CD14-positive monocyte (primary cell): ENCODE measurements around the gene RHOH. TPM values are rescaled to one million over a fixed set of nuclear protein-coding genes. Genes with fewer than 3 reads are reported as not detected.
A peak's percentile ranks its signal among the peaks of the same experiment; 100 is the strongest.

ENCODE experiments used
- DNase-seq, 3 donors: peaks; one replicate each; pipeline ENCODE4 v3.0.0-alpha.2; 2011 to 2022
- H2AFZ ChIP-seq: 2 replicates; pipeline ENCODE4 v1.6.0; 2012; ENCODE audit warnings: mild to moderate bottlenecking, low read depth, low read length, inconsistent platforms; ENCODE audit not compliant: insufficient read depth, poor library complexity, severe bottlenecking
- H3K27ac ChIP-seq, 2 donors: 1 replicate in 1 of 2; 2 replicates in 1 of 2; pipeline ENCODE4 v1.5.1; 2012 to 2013; ENCODE audit warnings: low read length in 2 of 2, control low read depth in 1 of 2, inconsistent platforms in 1 of 2, low read depth in 1 of 2, mild to moderate bottlenecking in 1 of 2
- H3K27me3 ChIP-seq, 2 donors: one replicate each; pipeline versions ENCODE4 v1.6.0 to v1.6.1; 2011 to 2013; ENCODE audit warnings: low read length in 2 of 2; ENCODE audit not compliant: control insufficient read depth in 2 of 2, insufficient read depth in 2 of 2
- H3K36me3 ChIP-seq, 2 donors: replicated peaks in 1 of 2; 1 replicate in 1 of 2; 2 replicates in 1 of 2; pipeline versions ENCODE4 v1.5.1 to v1.6.1; 2012 to 2013; ENCODE audit warnings: low read length in 2 of 2, control low read depth in 1 of 2, inconsistent platforms in 1 of 2, mild to moderate bottlenecking in 1 of 2; ENCODE audit not compliant: insufficient read depth in 2 of 2, control insufficient read depth in 1 of 2
- H3K4me1 ChIP-seq, 2 donors: 1 replicate in 1 of 2; 2 replicates in 1 of 2; pipeline versions ENCODE4 v1.5.1 to v1.6.1; 2012 to 2013; ENCODE audit warnings: low read length in 2 of 2, control low read depth in 1 of 2, inconsistent platforms in 1 of 2, mild to moderate bottlenecking in 1 of 2, moderate library complexity in 1 of 2; ENCODE audit not compliant: insufficient read depth in 2 of 2, control insufficient read depth in 1 of 2
- H3K4me2 ChIP-seq: replicated peaks from 2 replicates; pipeline ENCODE3; 2012; ENCODE audit warnings: low read length, moderate library complexity, mild to moderate bottlenecking; ENCODE audit not compliant: poor library complexity, severe bottlenecking; ENCODE audit errors: extremely low read depth
- H3K4me3 ChIP-seq, 3 experiments: fragments of 200-600 bp in 1 of 3; sonication (generic) in 1 of 3; replicated peaks in 1 of 3; 1 replicate in 2 of 3; 2 replicates in 1 of 3; pipeline ENCODE4 v1.5.1; 2011 to 2013; ENCODE audit warnings: low read length in 3 of 3, mild to moderate bottlenecking in 3 of 3, control low read depth in 2 of 3, low read depth in 2 of 3, inconsistent platforms in 1 of 3, moderate library complexity in 1 of 3
- H3K79me2 ChIP-seq: 2 replicates; pipeline ENCODE4 v1.6.0; 2012; ENCODE audit warnings: mild to moderate bottlenecking, control low read depth, inconsistent platforms, low read length, moderate library complexity; ENCODE audit not compliant: insufficient read depth
- H3K9ac ChIP-seq: 2 replicates; pipeline ENCODE4 v1.6.0; 2017; ENCODE audit warnings: low read length, mild to moderate bottlenecking; ENCODE audit not compliant: insufficient read depth, poor library complexity, severe bottlenecking
- H3K9me3 ChIP-seq, 2 donors: replicated peaks in 1 of 2; 1 replicate in 1 of 2; 2 replicates in 1 of 2; pipeline versions ENCODE4 v1.5.1 to v1.6.1; 2012 to 2013; ENCODE audit warnings: low read length in 2 of 2, control low read depth in 1 of 2; ENCODE audit not compliant: control insufficient read depth in 1 of 2, insufficient read depth in 1 of 2
- H4K20me1 ChIP-seq: 2 replicates; pipeline ENCODE4 v1.6.0; 2012; ENCODE audit warnings: mild to moderate bottlenecking, low read length, control low read depth, moderate library complexity; ENCODE audit not compliant: insufficient read depth
- H3K27ac Mint-ChIP-seq, 7 donors: one replicate each; pipeline ENCODE4 v1.8.0; 2020; ENCODE audit warnings: mild to moderate bottlenecking in 7 of 7, mixed read lengths in 7 of 7, moderate library complexity in 6 of 7, inconsistent platforms in 2 of 7
- H3K27me3 Mint-ChIP-seq, 3 donors: one replicate each; pipeline ENCODE4 v1.8.0; 2021 to 2022; ENCODE audit warnings: low read depth in 3 of 3, mild to moderate bottlenecking in 3 of 3, mixed read lengths in 3 of 3, moderate library complexity in 3 of 3, inconsistent platforms in 1 of 3
- H3K36me3 Mint-ChIP-seq, 2 donors: one replicate each; pipeline ENCODE4 v1.8.0; 2020; ENCODE audit warnings: mixed read lengths in 2 of 2, inconsistent platforms in 1 of 2, mild to moderate bottlenecking in 1 of 2
- H3K4me1 Mint-ChIP-seq: one replicate; pipeline ENCODE4 v1.8.0; 2020; ENCODE audit warnings: mild to moderate bottlenecking, mixed read lengths
- H3K4me3 Mint-ChIP-seq, 2 donors: one replicate each; pipeline ENCODE4 v1.8.0; 2020; ENCODE audit warnings: mild to moderate bottlenecking in 2 of 2, mixed read lengths in 2 of 2, moderate library complexity in 1 of 2
- H3K9me3 Mint-ChIP-seq, 7 donors: one replicate each; pipeline ENCODE4 v1.8.0; 2020 to 2022; ENCODE audit warnings: mixed read lengths in 7 of 7, mild to moderate bottlenecking in 6 of 7, moderate library complexity in 6 of 7, inconsistent platforms in 2 of 7
- CTCF ChIP-seq: fragments of 200-600 bp; IDR thresholded peaks from one replicate; pipeline ENCODE4 v1.8.0; 2022; ENCODE audit warnings: antibody characterized with exemption, mild to moderate bottlenecking
- WGBS: methylation state at CpG from one replicate; pipeline ENCODE4 v1.1.5; 2013; ENCODE audit warnings: missing lambda C conversion rate; ENCODE audit not compliant: insufficient coverage; 5-methylcytosine and 5-hydroxymethylcytosine counted together
- intact Hi-C, 2 donors: fragments of 100-400 bp; cut with micrococcal nuclease; formaldehyde crosslinking; loops; one replicate each; pipeline versions ENCODE4 v1.15.0 to v1.15.1; 2023
- polyA plus RNA-seq, 3 donors: library from polyadenylated mRNA; depleted of rRNA in 1 of 3; unstranded in 2 of 3; stranded (reverse) in 1 of 3; fragments of 300-500 nt in 2 of 3; fragments of >200 nt in 1 of 3; fragmentation: Illumina TruSeq in 2 of 3; gene quantifications; 1 replicate in 2 of 3; 2 replicates in 1 of 3; pipeline ENCODE4 v1.2.3, GENCODE V29; 2012 to 2021

The RHOH gene
- polyA plus RNA-seq, 3 donors, result 0.16 to 1.4 (median 1.2) TPM

GRCh38 chr4:40245550-40245949, 48.7 kb downstream of the RHOH start:
- Mint-ChIP-seq H3K4me3 (no peak overlapping the region), H3K27ac (peak overlapping the region in 2 of 7 donors; percentile 17 to 27), H3K4me1 (peaks cover 40% of the 10 kb centered on the region), H3K27me3 (peaks cover 0 to 3% (median 1%) of the 10 kb centered on the region in 3 donors), H3K36me3 (no peaks in the 10 kb centered on the region), H3K9me3 (peaks cover 0 to 2% (median 0%) of the 10 kb centered on the region in 7 donors)
- intact Hi-C loops, result no loop called here
- Histone ChIP-seq H3K79me2 (no peaks in the 10 kb centered on the region), H3K27ac (no peak overlapping the region), H3K27me3 (no peaks in the 10 kb centered on the region), H3K9ac (no peak overlapping the region), H4K20me1 (no peaks in the 10 kb centered on the region), H3K4me2 (no peak overlapping the region), H3K9me3 (no peaks in the 10 kb centered on the region), H3K4me1 (peaks cover 26 to 46% of the 10 kb centered on the region in 2 donors), H3K36me3 (no peaks in the 10 kb centered on the region), H3K4me3 (no peak overlapping the region), H2AFZ (no peak overlapping the region)
- no CpG with 5 or more reads among the region's 3 CpGs for WGBS
- no peak for TF ChIP-seq CTCF
- DNase-seq, result no peak

GRCh38 chr4:40246011-40246900, 49.4 kb downstream of the RHOH start:
- Histone ChIP-seq H3K27ac (no peak overlapping the region), H3K4me2 (no peak overlapping the region), H3K36me3 (no peaks in the 10 kb centered on the region), H3K4me3 (no peak overlapping the region), H2AFZ (no peak overlapping the region), H3K9me3 (no peaks in the 10 kb centered on the region), H3K4me1 (peaks cover 26 to 45% of the 10 kb centered on the region in 2 donors), H3K27me3 (no peaks in the 10 kb centered on the region), H4K20me1 (no peaks in the 10 kb centered on the region), H3K79me2 (no peaks in the 10 kb centered on the region), H3K9ac (no peak overlapping the region)
- peaks cover 0 to 2% (median 0%) of the 10 kb centered on the region in 7 donors for H3K9me3 Mint-ChIP-seq
- 94% methylated on average over 4 of the region's 9 CpGs for WGBS
- H3K4me1 Mint-ChIP-seq, result peaks cover 40% of the 10 kb centered on the region
- DNase-seq, result no peak
- TF ChIP-seq CTCF, result no peak
- H3K4me3 Mint-ChIP-seq, result no peak overlapping the region
- H3K36me3 Mint-ChIP-seq, result no peaks in the 10 kb centered on the region
- peak overlapping the region in 2 of 7 donors; percentile 27 to 56 for H3K27ac Mint-ChIP-seq
- peaks cover 0 to 3% (median 1%) of the 10 kb centered on the region in 3 donors for H3K27me3 Mint-ChIP-seq
- intact Hi-C loops, result no loop called here
